Middle frontal gyrus (tissue), 1 donor: Measurements from ENCODE around the gene RAB40AL.
"Not testable (repeated sequence)": the region's sequence is repeated elsewhere in the genome, so short reads cannot be mapped to it uniquely, and the experiment has no call there.

Experiments
- DNase-seq: peaks from one replicate; pipeline ENCODE4 v3.0.0-alpha.2; 2015; ENCODE audit warnings: low spot score; ENCODE audit errors: extremely low spot score

The RAB40AL gene

GRCh38 chrX:102936972-102937371 lies at the start of gene RAB40AL:
RAB40AL (plus strand) TSS chrX:102937272; CDS start chrX:102937319, 47 bp downstream.
- DNase-seq: not testable (repeated sequence)

- no peak for DNase-seq
Observed at GRCh38 chrX:102887687-102888086, 49.4 kb upstream of the RAB40AL start.

GRCh38 chrX:102892103-102892502 lies 45.0 kb upstream of the RAB40AL start:
- no peak for DNase-seq

GRCh38 chrX:102899940-102900916 lies 36.8 kb upstream of the RAB40AL start:
- peak; percentile 3 for DNase-seq

GRCh38 chrX:102902355-102902754 lies 34.7 kb upstream of the RAB40AL start:
- DNase-seq: no peak

GRCh38 chrX:102930990-102931756 lies 5.9 kb upstream of the RAB40AL start:
- no peak for DNase-seq

GRCh38 chrX:102934624-102935023 lies 2.4 kb upstream of the RAB40AL start:
- DNase-seq: no peak

- DNase-seq: peak; percentile 13
Observed at GRCh38 chrX:102950908-102951866, 14.1 kb downstream of the RAB40AL start.

- no peak for DNase-seq
Observed at GRCh38 chrX:102957751-102958150, 20.7 kb downstream of the RAB40AL start.

- DNase-seq: no peak
Observed at GRCh38 chrX:102958794-102959193, 21.7 kb downstream of the RAB40AL start.

GRCh38 chrX:102959471-102959870 lies 22.4 kb downstream of the RAB40AL start:
- DNase-seq: no peak

GRCh38 chrX:102963955-102964354 lies 26.9 kb downstream of the RAB40AL start:
- no peak for DNase-seq

GRCh38 chrX:102964940-102965339 lies 27.9 kb downstream of the RAB40AL start:
- no peak for DNase-seq

GRCh38 chrX:102966701-102967100 lies 29.6 kb downstream of the RAB40AL start:
- DNase-seq: no peak

GRCh38 chrX:102968216-102968615 lies 31.1 kb downstream of the RAB40AL start:
- DNase-seq: no peak

- not testable (repeated sequence) for DNase-seq
Observed at GRCh38 chrX:102971536-102971935, 34.5 kb downstream of the RAB40AL start.

GRCh38 chrX:102975016-102975415 lies 37.9 kb downstream of the RAB40AL start:
- DNase-seq: no peak

- DNase-seq: no peak
Observed at GRCh38 chrX:102976286-102976685, 39.2 kb downstream of the RAB40AL start.

- no peak for DNase-seq
Observed at GRCh38 chrX:102976793-102977495, 39.9 kb downstream of the RAB40AL start.

GRCh38 chrX:102978594-102978993 lies 41.5 kb downstream of the RAB40AL start:
- no peak for DNase-seq
